H1 (cell line): ENCODE results near the gene DDX60. TPM values are rescaled to one million over a fixed set of nuclear protein-coding genes. Genes with fewer than 3 reads are reported as not detected.

Experiments
- CTCF ChIA-PET: fragments of 300-600 bp; sonication (Branson Sonifier 250); formaldehyde crosslinking; loops from one replicate; lab custom pipeline; 2021; ENCODE audit not compliant: partially characterized antibody; lab: Charles Lee
- POLR2A ChIA-PET: fragments of 300-600 bp; sonication (Branson Sonifier 250); formaldehyde crosslinking; loops from one replicate; lab custom pipeline; 2021; ENCODE audit warnings: inconsistent platforms; ENCODE audit not compliant: partially characterized antibody; lab: Charles Lee
- DNase-seq, 2 experiments: peaks; one replicate each; pipeline versions ENCODE4 v3.0.0 to v3.0.0-alpha.2; 2010 to 2022; ENCODE audit warnings: low spot score in 2 of 2, low read depth in 1 of 2, mixed read lengths in 1 of 2
- FAIRE-seq: peaks from 2 replicates; lab custom pipeline; 2011; peaks lifted over from hg19 to GRCh38; lab: Jason Lieb, UNC
- H2AFZ ChIP-seq: 2 replicates; pipeline ENCODE4 v1.8.1; 2012; ENCODE audit warnings: low read length, inconsistent platforms
- H2AK5ac ChIP-seq: 2 replicates; pipeline ENCODE4 v1.6.1; 2013; ENCODE audit warnings: low read depth, low read length
- H2BK120ac ChIP-seq: replicated peaks from 2 replicates; pipeline ENCODE3; 2013; ENCODE audit warnings: low read depth, low read length, inconsistent platforms
- H2BK12ac ChIP-seq: 2 replicates; pipeline ENCODE4 v1.6.1; 2013; ENCODE audit warnings: low read depth, low read length
- H2BK15ac ChIP-seq: 2 replicates; pipeline ENCODE4 v1.6.1; 2013; ENCODE audit warnings: low read length
- H2BK20ac ChIP-seq: 2 replicates; pipeline ENCODE4 v1.6.1; 2013; ENCODE audit warnings: low read length
- H2BK5ac ChIP-seq: 2 replicates; pipeline ENCODE4 v1.6.1; 2013; ENCODE audit warnings: low read depth, low read length
- H3K14ac ChIP-seq: 2 replicates; pipeline ENCODE4 v1.6.1; 2013; ENCODE audit warnings: inconsistent platforms; ENCODE audit not compliant: insufficient read length
- H3K18ac ChIP-seq: 2 replicates; pipeline ENCODE4 v1.6.1; 2013; ENCODE audit warnings: low read length; ENCODE audit errors: extremely low read depth
- H3K23ac ChIP-seq: 2 replicates; pipeline ENCODE4 v1.6.1; 2013; ENCODE audit warnings: inconsistent platforms; ENCODE audit not compliant: insufficient read length
- H3K23me2 ChIP-seq: 2 replicates; pipeline ENCODE4 v1.6.1; 2013; ENCODE audit warnings: low read depth, low read length
- H3K27ac ChIP-seq: 2 replicates; pipeline ENCODE4 v1.6.1; 2011; ENCODE audit warnings: low read depth, low read length, inconsistent platforms
- H3K27me3 ChIP-seq, 4 experiments: replicated peaks in 1 of 4; 1 replicate in 1 of 4; 2 replicates in 3 of 4; pipeline versions ENCODE4 v1.6.1 to v1.8.1; 2011 to 2013; ENCODE audit warnings: low read length in 3 of 4, mild to moderate bottlenecking in 3 of 4, inconsistent platforms in 2 of 4, mixed read lengths in 2 of 4, moderate library complexity in 1 of 4; ENCODE audit not compliant: control insufficient read depth in 3 of 4, insufficient read depth in 3 of 4; ENCODE audit errors: extremely low read depth in 1 of 4
- H3K36me3 ChIP-seq, 4 experiments: 2 replicates each; pipeline versions ENCODE4 v1.6.1 to v1.8.1; 2011 to 2013; ENCODE audit warnings: mild to moderate bottlenecking in 4 of 4, low read length in 3 of 4, moderate library complexity in 2 of 4, control low read depth in 1 of 4, inconsistent platforms in 1 of 4; ENCODE audit not compliant: insufficient read depth in 4 of 4, control insufficient read depth in 2 of 4
- H3K4ac ChIP-seq: replicated peaks from 2 replicates; pipeline ENCODE3; 2013; ENCODE audit warnings: low read length, low read depth, mixed read lengths, inconsistent platforms; ENCODE audit not compliant: insufficient read length
- H3K4me1 ChIP-seq, 4 experiments: replicated peaks in 1 of 4; 1 replicate in 1 of 4; 2 replicates in 3 of 4; pipeline versions ENCODE4 v1.6.1 to v1.8.1; 2011 to 2013; ENCODE audit warnings: low read length in 3 of 4, inconsistent platforms in 2 of 4, mixed read lengths in 1 of 4; ENCODE audit not compliant: insufficient read depth in 4 of 4, control insufficient read depth in 3 of 4
- H3K4me2 ChIP-seq, 2 experiments: 2 replicates each; pipeline versions ENCODE4 v1.6.1 to v1.8.1; 2011 to 2013; ENCODE audit warnings: low read depth in 2 of 2, low read length in 2 of 2, control low read depth in 1 of 2, inconsistent platforms in 1 of 2, mild to moderate bottlenecking in 1 of 2; ENCODE audit not compliant: insufficient read depth in 1 of 2
- H3K4me3 ChIP-seq, 4 experiments: fragments of 200-600, 300-600 bp in 1 of 4; sonication (generic), shearing (Covaris generic), sonication (Bioruptor Twin) in 1 of 4; 2 replicates each; pipeline versions ENCODE4 v1.5.1 to v1.8.1; 2011 to 2016; ENCODE audit warnings: low read length in 4 of 4, low read depth in 3 of 4, control low read depth in 2 of 4, inconsistent platforms in 2 of 4, mild to moderate bottlenecking in 2 of 4, mixed read lengths in 1 of 4, moderate library complexity in 1 of 4; ENCODE audit not compliant: insufficient read depth in 2 of 4; ENCODE audit errors: extremely low read depth in 1 of 4
- H3K56ac ChIP-seq: replicated peaks from 2 replicates; pipeline ENCODE3; 2013; ENCODE audit warnings: low read depth, mild to moderate bottlenecking, mixed read lengths, low read length, inconsistent platforms; ENCODE audit not compliant: insufficient read length
- H3K79me1 ChIP-seq: 2 replicates; pipeline ENCODE4 v1.6.1; 2013; ENCODE audit warnings: low read depth, low read length, control low read depth
- H3K79me2 ChIP-seq, 2 experiments: 2 replicates each; pipeline versions ENCODE4 v1.6.1 to v1.8.1; 2012 to 2013; ENCODE audit warnings: low read length in 2 of 2, mild to moderate bottlenecking in 2 of 2, inconsistent platforms in 1 of 2; ENCODE audit not compliant: insufficient read depth in 2 of 2, control insufficient read depth in 1 of 2
- H3K9ac ChIP-seq, 4 experiments: replicated peaks in 1 of 4; 1 replicate in 1 of 4; 2 replicates in 3 of 4; pipeline versions ENCODE4 v1.6.1 to v1.8.1; 2011 to 2013; ENCODE audit warnings: low read depth in 3 of 4, low read length in 3 of 4, control low read depth in 2 of 4, mild to moderate bottlenecking in 2 of 4, moderate library complexity in 2 of 4, inconsistent platforms in 1 of 4; ENCODE audit errors: extremely low read depth in 1 of 4
- H3K9me3 ChIP-seq, 2 experiments: 2 replicates each; pipeline versions ENCODE4 v1.6.1 to v1.8.1; 2012 to 2013; ENCODE audit warnings: mild to moderate bottlenecking in 2 of 2, moderate library complexity in 2 of 2, control low read depth in 1 of 2, inconsistent platforms in 1 of 2, low read depth in 1 of 2, low read length in 1 of 2, mixed read lengths in 1 of 2; ENCODE audit not compliant: insufficient read depth in 2 of 2
- H4K20me1 ChIP-seq, 2 experiments: replicated peaks in 1 of 2; 2 replicates each; pipeline versions ENCODE3 to v1.8.1; 2011 to 2013; ENCODE audit warnings: inconsistent platforms in 2 of 2, low read length in 2 of 2, mild to moderate bottlenecking in 1 of 2; ENCODE audit not compliant: insufficient read depth in 2 of 2, control insufficient read depth in 1 of 2
- H4K5ac ChIP-seq: 2 replicates; pipeline ENCODE4 v1.6.1; 2013; ENCODE audit warnings: low read length, low read depth, mixed read lengths, inconsistent platforms; ENCODE audit not compliant: insufficient read length
- H4K8ac ChIP-seq: 2 replicates; pipeline ENCODE4 v1.8.0; 2013; ENCODE audit warnings: mild to moderate bottlenecking, moderate library complexity, low read length, inconsistent platforms; ENCODE audit not compliant: insufficient read depth; ENCODE audit errors: extremely low read depth
- H4K91ac ChIP-seq: replicated peaks from 2 replicates; pipeline ENCODE3; 2013; ENCODE audit warnings: low read length, mixed read lengths, inconsistent platforms; ENCODE audit not compliant: insufficient read length
- CBX5 ChIP-seq: fragments of 300-800, 300-1000 bp; sonication (generic); IDR thresholded peaks from 2 replicates; pipeline ENCODE4 v1.7.1; 2016; ENCODE audit warnings: antibody characterized with exemption, low read length, low read depth
- CHD1 ChIP-seq: IDR thresholded peaks from 2 replicates; pipeline ENCODE4 v1.6.1; 2012; ENCODE audit warnings: low read depth, low read length, improper control_type of control experiment
- KDM1A ChIP-seq: fragments of 200-600, 300-600 bp; sonication (generic); IDR thresholded peaks from 2 replicates; pipeline ENCODE4 v1.7.1; 2016; ENCODE audit warnings: mild to moderate bottlenecking, low read length, borderline replicate concordance
- KDM5A ChIP-seq: fragments of 200-600 bp; IDR thresholded peaks from 2 replicates; pipeline ENCODE4 v1.7.1; 2012; ENCODE audit warnings: mild to moderate bottlenecking, low read length, inconsistent platforms, mixed read lengths
- PHF8 ChIP-seq: fragments of 200-600 bp; sonication (generic); conservative IDR thresholded peaks from 2 replicates; pipeline ENCODE4 v1.7.1; 2012; ENCODE audit warnings: low read depth, mild to moderate bottlenecking, inconsistent platforms, low read length, moderate library complexity
- RBBP5 ChIP-seq: IDR thresholded peaks from 2 replicates; pipeline ENCODE4 v1.7.1; 2012; ENCODE audit warnings: low read depth, mild to moderate bottlenecking, inconsistent platforms, low read length, moderate library complexity, borderline replicate concordance
- RFX5 ChIP-seq: IDR thresholded peaks from 2 replicates; pipeline ENCODE4 v1.6.1; 2011; ENCODE audit warnings: low read depth, low read length, improper control_type of control experiment, borderline replicate concordance
- SIN3A ChIP-seq, 2 experiments: IDR thresholded peaks in 1 of 2; conservative IDR thresholded peaks in 1 of 2; 2 replicates each; pipeline ENCODE4 v1.6.1; 2011 to 2012; ENCODE audit warnings: low read length in 2 of 2, improper control_type of control experiment in 1 of 2, low read depth in 1 of 2, mild to moderate bottlenecking in 1 of 2
- SP1 ChIP-seq: IDR thresholded peaks from 2 replicates; pipeline ENCODE4 v1.6.1; 2011; ENCODE audit warnings: low read depth, low read length
- TAF1 ChIP-seq: IDR thresholded peaks from 2 replicates; pipeline ENCODE4 v1.6.1; 2011; ENCODE audit warnings: mild to moderate bottlenecking, low read depth, low read length
- TAF7 ChIP-seq: optimal IDR thresholded peaks from 2 replicates; pipeline ENCODE3; 2011; ENCODE audit warnings: low read depth, mild to moderate bottlenecking, inconsistent platforms, low read length, moderate library complexity, borderline replicate concordance
- TBP ChIP-seq: IDR thresholded peaks from 2 replicates; pipeline ENCODE4 v1.6.1; 2011; ENCODE audit warnings: low read depth, low read length, improper control_type of control experiment
- WGBS, 2 experiments: shearing (Covaris generic) in 1 of 2; methylation state at CpG; one replicate each; pipeline versions ENCODE4 v1.1.6 to v1.1.7; 2013 to 2015; ENCODE audit warnings: low lambda C conversion rate in 2 of 2, mixed read lengths in 2 of 2, inconsistent platforms in 1 of 2, low coverage in 1 of 2, missing lambda C conversion rate in 1 of 2; ENCODE audit not compliant: insufficient replicate concordance in 2 of 2, insufficient coverage in 1 of 2, insufficient read length in 1 of 2; ENCODE audit errors: extremely low coverage in 1 of 2, missing lambda C conversion rate in 1 of 2; 5-methylcytosine and 5-hydroxymethylcytosine counted together
- polyA plus RNA-seq, 7 experiments: library from polyadenylated mRNA; depleted of rRNA in 3 of 7; stranded (reverse) in 5 of 7; unstranded in 2 of 7; fragments of >200 nt in 5 of 7; fragments of 200-250 nt in 2 of 7; gene quantifications; 1 replicate in 5 of 7; 2 replicates in 1 of 7; 4 replicates in 1 of 7; pipeline versions ENCODE4 v1.2.1 to v1.2.3, GENCODE V29; 2011 to 2013; ENCODE audit warnings: missing spikeins in 2 of 7, mixed read lengths in 2 of 7
- total RNA-seq: library from RNA; stranded (reverse); fragmentation: NEBNext Ultra II Directional; extraction: Animal tissue kit (Norgen Biotek cat#: 25700); gene quantifications from 2 replicates; pipeline ENCODE4 v1.2.1, GENCODE V29; 2021
- TF ChIP-seq, protein P1 (sequence below): IDR thresholded peaks from 2 replicates; pipeline ENCODE4 v1.6.1; 2012; ENCODE audit warnings: inconsistent platforms

The DDX60 gene
- total and polyA plus RNA-seq, 2 of the 8 experiments (the other 6 are each of a cell fraction or from before 2014, with no cell fraction given): 1.00 to 1.6 TPM

DNA sequence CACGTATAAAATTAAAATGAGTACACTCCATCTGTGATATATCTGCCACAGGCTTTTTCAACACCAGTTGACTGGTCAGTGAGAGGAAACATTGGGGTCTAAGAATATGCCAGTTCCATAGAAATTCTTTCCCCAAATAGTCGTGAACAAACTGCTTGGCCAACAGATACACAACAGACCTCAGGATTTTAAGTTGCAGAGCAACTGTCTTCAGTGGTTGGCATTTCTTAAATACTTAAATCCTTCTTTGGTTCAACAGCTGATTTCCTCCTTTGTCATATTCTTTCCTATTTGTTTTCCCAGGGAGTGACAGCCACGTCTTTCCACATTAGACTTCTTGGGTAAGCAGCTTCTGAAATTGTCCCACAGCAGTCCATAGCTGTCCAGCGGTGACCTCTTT is 7.0 kb upstream of the DDX60 start:
- Histone ChIP-seq H3K36me3 (no peaks in the 10 kb centered on the region), H3K27ac (no peak overlapping the region), H3K27me3 (no peaks in the 10 kb centered on the region), H3K18ac (no peak overlapping the region), H4K8ac (no peak overlapping the region), H3K9me3 (no peaks in the 10 kb centered on the region), H2BK20ac (no peak overlapping the region), H3K79me1 (no peaks in the 10 kb centered on the region), H2BK12ac (no peak overlapping the region), H3K14ac (no peak overlapping the region), H3K4me3 (no peak overlapping the region), H2BK15ac (no peak overlapping the region), H3K4ac (no peak overlapping the region), H2AFZ (no peak overlapping the region), H3K79me2 (no peaks in the 10 kb centered on the region), H4K5ac (no peak overlapping the region), H2BK5ac (no peak overlapping the region), H3K56ac (no peak overlapping the region), H3K4me2 (no peak overlapping the region), H3K9ac (no peak overlapping the region), H4K20me1 (no peaks in the 10 kb centered on the region), H4K91ac (no peak overlapping the region), H2BK120ac (no peak overlapping the region), H3K4me1 (no peaks in the 10 kb centered on the region), H3K23ac (no peak overlapping the region), H2AK5ac (no peak overlapping the region), H3K23me2 (no peaks in the 10 kb centered on the region)
- ChIA-PET CTCF (no interaction called here), POLR2A (no interaction called here)
- TF ChIP-seq KDM5A (no peak), TAF1 (no peak), KDM1A (no peak), RFX5 (no peak), SIN3A (conservative IDR thresholded peaks at IDR 0.05 in 1 of 2, IDR thresholded peaks at IDR 0.05 in 1 of 2; ENCODE audit: low read depth in 1 of 2, low read length in 2 of 2) (no peak), CBX5 (no peak), SP1 (no peak), TAF7 (no peak), PHF8 (no peak), RBBP5 (no peak), CHD1 (no peak), TBP (no peak)
- TF ChIP-seq, protein P1, sequence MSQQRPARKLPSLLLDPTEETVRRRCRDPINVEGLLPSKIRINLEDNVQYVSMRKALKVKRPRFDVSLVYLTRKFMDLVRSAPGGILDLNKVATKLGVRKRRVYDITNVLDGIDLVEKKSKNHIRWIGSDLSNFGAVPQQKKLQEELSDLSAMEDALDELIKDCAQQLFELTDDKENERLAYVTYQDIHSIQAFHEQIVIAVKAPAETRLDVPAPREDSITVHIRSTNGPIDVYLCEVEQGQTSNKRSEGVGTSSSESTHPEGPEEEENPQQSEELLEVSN: no peak
- DNase-seq: no peak
- WGBS, 2 experiments: 89% methylated on average over 4 of the region's 4 CpGs; no CpG with 5 or more reads in 1 of the 2 experiments
- FAIRE-seq: no peak
